GM21528 (cell line): ENCODE results near the gene ZSCAN31.
"Not testable (repeated sequence)": the region's sequence is repeated elsewhere in the genome, so short reads cannot be mapped to it uniquely, and the experiment has no call there.

Experiments used
- ATAC-seq: cut with Tn5 transposase; IDR thresholded peaks from one replicate; pipeline ENCODE4 v1.9.1; 2021; ENCODE audit warnings: mild to moderate bottlenecking, moderate library complexity; ENCODE audit not compliant: unreplicated experiment, low FRiP score

Gene ZSCAN31

DNA sequence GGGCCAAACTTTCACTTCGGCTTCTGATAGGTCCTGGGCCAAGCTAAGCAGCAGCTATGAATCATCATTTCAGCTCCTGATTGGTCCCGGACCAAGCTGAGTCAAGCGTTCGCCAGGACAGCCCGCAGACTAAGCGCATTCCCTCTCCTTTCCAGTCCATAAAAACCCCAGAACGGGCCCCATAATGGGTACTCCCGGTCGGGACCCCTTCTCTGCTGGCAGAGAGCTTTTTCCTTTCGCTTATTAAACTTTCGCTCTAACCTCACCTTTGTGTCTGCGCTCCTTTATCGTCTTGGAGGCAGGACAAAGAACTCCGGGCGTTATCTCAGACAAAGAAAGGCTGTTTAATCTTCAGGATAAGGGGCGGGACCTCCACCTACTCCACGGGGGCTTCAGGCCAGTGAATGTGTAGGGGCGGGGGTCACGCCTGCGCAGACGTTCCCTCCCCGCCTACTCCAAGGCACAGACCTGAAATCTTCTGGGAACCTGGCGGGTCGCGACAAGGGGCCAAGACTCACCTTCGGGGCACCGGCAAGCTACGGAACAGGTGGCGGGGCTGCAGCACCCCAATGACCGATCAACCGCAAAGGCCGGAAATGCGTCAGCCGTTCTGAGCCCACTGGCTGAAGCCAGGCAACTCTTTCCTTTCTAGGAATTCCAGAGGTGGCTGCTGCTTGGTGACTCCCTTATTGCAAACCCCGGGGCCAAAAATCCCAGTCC lies at the start of gene ZSCAN31:
Gene ZSCAN31, minus strand, starts transcription at position 585 of the 720 bp plus-strand sequence. CDS start 6,465 bp downstream, outside the sequence.
- peak; percentile 95 for ATAC-seq

DNA sequence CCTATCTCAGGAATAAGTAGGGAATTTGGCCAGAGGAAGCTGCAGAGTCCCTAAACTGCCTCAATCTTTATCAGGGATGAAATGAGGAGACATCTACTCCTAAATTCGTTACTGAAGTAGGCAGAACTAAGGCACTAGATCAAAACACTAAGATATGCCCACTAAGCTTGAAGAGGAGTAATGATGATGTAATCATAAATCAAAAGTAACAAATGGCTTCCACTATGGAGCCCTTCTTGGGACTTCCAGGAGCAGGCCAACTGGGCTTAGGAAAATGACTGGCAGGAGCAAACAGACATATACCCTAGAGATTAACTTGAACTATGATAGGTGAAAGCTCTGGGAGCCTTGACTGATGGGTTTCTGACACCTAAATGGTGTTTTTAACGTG lies 48.2 kb upstream of the ZSCAN31 start:
- ATAC-seq, result no peak

DNA sequence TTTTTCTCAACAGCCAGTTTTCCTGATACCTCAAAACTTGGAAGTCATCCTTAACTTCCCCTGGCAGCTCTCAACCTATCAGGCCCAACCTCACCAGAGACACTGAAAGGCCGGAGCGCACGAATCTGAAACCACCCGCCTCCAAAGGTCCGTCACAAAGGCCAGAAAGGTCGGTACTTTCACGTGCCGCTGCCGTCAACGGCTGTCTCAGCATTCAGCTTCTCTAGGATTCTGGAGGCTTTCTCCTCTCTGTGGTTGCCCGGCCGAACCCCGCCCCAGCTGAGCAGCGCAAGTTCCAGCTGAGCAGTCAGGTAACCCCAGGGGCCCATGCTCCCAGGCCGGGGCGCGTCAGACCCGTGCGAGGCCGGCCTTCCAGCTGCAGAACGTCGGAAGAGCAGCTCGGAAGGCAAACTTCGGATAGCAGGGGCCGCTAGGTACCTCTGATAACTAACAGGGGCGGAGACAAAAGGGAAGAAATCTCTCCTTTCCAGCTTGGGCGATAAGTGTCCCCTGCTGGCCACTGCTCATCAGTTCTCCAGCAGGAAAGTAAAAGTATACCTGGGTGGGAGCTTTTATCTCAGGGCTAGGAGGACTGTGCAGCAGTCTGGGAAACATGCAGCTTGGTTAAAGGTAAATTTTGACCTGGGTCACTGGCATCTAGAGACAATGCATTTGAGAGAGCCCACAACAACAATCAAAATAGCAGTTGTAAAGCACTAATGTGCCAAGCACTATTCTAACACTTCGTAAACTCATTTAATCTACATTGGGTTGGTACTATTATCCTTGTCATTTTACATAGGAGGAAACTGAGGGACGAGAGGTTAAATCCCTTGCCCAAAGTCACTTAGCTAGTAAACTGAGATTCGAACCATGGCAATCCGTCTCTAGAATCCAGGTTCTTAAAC lies 47.5 kb upstream of the ZSCAN31 start:
- ATAC-seq, result peak; percentile 93

DNA sequence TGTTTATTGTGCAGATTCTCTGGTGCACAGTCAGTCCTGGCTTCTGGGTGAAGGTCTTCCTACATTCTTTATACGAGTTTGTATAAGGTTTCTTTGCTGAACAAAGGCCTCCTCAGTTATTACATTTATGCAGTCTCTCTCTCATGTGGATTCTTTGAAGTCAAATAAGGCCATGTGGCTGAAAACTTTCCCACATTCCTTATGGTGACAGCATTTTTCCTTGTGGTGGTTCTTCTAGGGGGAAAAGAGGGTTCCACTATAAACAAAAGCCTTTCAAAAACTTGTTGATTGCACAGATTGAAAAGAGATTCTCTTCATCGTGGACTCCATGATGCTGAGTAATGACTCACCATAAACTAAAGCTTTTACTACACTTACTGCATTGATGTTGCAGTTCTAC lies 44.4 kb upstream of the ZSCAN31 start:
- ATAC-seq, result no peak

DNA sequence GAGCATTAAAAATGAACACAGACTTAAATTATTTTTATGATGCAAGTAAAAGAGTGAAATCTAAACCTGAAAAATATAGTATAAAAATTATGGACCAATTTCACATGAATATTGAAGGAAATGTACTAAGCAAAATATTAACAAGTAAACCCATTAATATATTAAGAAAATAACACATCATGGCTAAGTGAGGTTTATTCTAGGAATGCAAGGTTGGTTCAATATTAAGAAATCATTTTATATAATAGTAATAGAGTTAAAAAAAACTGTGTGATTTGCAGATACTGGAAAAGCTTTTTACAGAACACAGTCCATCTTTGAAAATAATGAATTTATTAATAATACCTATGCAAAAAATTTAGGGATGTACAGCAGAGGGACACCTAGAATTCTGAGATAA lies 42.7 kb upstream of the ZSCAN31 start:
- no peak for ATAC-seq

DNA sequence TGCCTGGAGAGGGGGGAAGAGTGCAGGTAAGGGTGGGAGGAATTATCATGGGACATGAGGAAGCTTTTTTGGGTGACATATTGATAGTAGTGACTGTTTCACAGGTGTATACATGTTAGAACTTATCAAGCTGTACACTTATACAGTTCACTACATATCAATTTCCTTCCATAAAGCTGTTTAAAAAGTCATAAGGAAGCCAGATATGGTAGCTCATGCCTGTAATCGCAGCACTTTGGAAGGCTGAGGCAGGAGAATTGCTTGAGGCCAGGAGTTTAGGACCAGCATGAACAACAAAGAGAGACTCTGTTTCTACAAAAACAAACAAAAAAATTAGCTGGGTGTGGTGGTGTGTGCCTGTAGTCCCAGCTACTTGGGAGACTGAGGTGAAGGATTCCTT lies 41.9 kb upstream of the ZSCAN31 start:
- ATAC-seq, result no peak

DNA sequence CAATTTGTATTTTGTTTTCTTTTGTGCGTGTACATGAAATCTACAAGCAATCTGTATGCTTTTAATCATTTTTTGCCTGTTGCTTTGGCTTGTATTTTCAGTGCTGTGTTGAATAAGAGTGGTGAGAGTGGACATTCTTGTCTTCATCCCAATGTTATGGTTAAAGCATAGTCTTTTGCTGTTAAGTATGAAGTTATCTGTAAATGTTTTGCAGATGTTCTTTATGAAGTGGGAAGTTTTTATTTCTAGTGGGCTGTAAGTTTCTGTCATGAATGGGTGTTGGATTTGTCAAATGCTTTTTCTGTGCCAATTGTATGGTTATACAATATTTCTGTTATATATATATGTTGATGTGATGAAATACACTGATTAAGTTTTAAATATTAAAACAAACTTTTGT lies 38.0 kb upstream of the ZSCAN31 start:
- ATAC-seq, result no peak

DNA sequence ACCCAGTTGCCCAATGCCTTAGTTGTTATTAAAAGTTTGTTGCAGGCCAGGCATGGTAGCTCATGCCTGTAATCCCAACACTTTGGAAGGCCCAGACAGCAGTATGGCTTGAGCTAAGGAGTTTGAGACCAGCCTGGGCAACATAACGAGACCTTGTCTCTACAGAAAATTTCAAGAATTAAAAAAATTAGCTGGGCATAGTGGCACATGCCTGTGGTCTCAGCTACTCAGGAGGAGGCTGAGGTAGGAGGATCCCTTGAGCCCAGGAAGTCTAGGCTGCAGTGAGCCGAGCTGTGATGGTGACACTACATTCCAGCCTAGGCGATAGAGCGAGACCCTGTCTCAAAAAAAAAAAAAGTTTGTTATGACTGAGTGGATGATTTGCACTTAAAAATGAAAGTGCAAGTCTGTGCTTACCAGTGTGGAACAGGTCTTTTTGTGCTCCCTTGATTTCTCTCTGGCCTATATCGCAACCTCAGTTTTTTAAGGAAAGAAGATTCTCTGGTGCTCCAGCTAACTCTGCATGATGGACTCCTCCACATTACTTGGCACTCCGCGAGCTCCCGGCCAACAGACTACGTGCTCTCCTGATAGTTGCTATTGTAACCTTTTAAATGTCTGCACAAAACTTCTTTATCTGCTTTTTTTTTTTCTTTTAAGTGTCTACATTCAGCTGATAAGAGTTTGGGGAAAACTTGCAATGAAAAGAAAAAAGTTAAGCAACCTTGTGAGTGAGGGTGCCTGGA lies 35.9 kb upstream of the ZSCAN31 start:
- peak; percentile 63 for ATAC-seq

DNA sequence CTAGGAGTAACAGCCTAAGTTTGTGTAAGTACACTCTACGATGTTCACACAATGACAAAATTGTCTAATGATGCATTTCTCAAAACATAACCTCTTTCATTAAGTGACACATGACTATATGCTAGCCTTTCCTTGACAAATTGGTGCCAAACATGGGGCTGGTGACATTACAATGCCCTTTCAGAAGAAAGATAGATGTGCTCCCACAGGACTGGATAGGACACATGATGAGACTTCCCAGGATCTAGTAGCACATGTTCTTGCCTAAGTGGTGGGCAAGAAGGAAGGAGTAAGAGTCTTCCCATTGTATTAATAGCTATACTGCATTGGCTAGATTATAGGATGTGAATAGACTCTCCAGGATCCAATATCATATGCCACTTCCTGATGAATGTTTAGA lies 35.3 kb upstream of the ZSCAN31 start:
- no peak for ATAC-seq

DNA sequence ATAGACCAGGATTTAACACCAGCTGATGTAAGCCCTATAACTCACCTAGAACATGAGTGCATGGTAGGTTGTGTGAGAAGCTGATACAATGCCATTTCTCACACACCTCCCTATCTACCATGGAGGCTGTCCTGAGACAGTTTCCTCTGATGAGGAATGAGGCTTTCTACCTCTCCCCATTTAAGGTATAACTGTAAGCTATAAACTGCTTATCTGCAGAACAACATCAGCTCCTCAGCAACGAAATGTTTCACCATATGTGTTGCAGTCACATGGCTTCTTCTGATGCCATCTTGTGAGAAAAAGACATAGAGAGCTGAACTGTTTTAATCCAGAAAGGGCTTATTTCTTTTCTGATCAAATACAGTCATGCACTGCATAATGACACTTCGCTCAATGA lies 34.5 kb upstream of the ZSCAN31 start:
- no peak for ATAC-seq

DNA sequence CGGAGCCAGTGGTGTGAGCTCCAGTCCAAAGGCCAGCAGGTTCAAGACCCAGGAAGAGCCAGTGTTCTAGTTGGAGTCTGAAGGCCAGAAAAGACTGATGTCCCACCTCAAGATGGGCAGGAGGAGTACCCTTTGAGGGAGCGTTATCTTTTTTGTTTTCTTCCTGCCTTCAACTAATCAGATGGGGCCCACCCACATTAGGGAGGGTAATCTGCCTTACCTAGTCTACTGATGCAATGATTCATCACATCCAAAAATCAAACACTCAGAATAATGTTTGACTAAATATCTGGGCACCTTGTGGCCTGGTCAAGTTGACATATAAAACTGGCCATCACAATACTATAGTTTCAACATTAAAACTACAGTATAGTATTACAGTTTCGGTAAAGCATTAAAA lies 33.5 kb upstream of the ZSCAN31 start:
- no peak for ATAC-seq

DNA sequence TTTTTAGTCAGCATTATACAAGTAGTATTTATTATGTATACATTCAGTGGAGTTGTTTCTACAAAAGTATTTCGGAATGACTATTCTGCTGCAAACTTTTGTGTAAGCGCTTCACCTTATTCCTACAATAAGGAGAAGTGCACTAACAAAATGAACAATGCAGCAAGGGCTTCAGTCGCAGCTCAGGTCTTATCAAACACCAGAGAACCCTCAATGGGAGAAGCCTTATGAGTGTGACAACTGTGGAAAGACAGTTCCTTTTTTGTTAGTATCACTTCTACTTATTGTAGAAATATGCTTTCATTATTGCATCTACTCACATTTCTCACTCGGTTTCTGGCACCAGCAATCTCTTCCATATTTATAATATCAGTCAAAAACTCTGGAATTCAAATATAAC lies 32.6 kb upstream of the ZSCAN31 start:
- no peak for ATAC-seq

DNA sequence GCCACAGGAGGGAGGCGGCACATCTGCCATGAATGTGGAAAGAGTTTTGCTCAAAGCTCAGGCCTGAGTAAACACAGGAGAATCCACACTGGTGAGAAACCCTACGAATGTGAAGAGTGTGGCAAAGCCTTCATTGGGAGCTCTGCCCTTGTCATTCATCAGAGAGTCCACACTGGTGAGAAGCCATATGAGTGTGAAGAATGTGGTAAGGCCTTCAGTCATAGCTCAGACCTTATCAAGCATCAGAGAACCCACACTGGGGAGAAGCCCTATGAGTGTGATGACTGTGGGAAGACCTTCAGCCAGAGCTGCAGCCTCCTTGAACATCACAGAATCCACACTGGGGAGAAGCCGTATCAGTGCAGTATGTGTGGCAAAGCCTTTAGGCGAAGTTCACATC lies 29.6 kb upstream of the ZSCAN31 start:
- ATAC-seq, result not testable (repeated sequence)

DNA sequence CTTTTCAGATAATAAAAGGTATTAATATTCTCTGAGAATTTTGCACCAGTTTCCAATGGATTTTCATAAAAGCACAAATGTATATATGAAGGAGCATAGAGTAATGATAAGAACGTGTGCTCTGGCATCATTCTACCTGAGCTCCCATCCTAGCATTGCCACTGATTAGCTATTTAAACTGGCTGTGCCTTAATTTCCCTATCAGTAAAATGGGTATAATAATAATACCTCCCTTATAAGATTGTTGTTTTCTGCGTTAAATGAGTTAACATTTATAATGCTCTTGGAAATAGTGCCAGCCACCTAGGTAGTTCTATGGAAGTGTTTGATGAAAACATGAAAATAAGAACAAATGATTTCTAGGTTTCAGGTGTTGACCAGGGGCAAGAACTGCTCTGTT lies 25.0 kb upstream of the ZSCAN31 start:
- no peak for ATAC-seq

DNA sequence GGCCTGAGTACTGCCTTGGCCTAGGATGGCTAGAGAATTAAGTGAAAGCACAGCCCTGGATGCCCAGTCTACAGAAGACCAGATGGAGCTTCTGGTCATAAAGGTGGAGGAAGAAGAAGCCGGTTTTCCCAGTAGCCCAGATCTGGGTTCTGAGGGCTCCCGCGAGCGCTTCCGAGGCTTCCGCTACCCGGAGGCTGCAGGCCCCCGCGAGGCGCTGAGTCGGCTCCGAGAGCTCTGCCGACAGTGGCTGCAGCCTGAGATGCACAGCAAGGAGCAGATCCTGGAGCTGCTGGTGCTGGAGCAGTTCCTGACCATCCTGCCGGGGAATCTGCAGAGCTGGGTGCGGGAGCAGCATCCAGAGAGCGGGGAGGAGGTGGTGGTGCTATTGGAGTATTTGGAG lies 23.6 kb upstream of the ZSCAN31 start:
- not testable (repeated sequence) for ATAC-seq

DNA sequence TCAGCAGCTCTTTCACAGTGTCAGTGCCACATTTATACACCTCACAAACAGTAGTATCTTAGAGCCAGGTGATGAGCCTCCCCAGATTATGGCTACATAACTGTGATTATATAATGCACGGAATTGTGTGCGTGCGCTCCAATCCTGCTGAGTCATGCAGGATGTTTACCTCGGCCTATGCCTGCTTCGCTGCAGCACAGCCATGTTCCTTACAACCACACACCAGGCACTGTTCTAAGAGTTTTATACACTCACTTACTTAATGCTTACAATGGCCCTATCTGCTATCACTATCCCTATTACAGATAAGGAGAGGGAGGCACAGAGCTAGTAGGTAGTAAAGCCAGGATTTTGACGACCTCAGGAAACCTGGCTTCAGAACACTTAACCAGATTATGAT lies 21.1 kb upstream of the ZSCAN31 start:
- ATAC-seq, result no peak

DNA sequence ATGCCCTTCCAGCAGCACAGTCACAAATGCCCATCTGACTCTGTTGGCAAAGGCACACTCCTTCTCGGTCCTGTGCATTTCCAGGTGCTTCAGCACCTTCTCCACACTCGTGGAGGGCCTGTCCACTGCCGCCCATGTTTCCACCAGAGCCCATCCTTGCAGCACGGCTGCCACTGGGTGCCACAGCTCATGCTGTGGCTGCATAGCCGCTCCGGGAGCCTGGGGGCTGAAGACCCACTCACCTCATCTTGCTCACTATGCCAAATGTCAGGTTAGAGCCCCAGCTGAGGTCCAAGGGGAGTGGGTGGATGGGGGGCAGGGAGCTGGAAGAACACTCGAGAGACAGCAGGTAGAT lies 20.7 kb upstream of the ZSCAN31 start:
- ATAC-seq, result no peak

DNA sequence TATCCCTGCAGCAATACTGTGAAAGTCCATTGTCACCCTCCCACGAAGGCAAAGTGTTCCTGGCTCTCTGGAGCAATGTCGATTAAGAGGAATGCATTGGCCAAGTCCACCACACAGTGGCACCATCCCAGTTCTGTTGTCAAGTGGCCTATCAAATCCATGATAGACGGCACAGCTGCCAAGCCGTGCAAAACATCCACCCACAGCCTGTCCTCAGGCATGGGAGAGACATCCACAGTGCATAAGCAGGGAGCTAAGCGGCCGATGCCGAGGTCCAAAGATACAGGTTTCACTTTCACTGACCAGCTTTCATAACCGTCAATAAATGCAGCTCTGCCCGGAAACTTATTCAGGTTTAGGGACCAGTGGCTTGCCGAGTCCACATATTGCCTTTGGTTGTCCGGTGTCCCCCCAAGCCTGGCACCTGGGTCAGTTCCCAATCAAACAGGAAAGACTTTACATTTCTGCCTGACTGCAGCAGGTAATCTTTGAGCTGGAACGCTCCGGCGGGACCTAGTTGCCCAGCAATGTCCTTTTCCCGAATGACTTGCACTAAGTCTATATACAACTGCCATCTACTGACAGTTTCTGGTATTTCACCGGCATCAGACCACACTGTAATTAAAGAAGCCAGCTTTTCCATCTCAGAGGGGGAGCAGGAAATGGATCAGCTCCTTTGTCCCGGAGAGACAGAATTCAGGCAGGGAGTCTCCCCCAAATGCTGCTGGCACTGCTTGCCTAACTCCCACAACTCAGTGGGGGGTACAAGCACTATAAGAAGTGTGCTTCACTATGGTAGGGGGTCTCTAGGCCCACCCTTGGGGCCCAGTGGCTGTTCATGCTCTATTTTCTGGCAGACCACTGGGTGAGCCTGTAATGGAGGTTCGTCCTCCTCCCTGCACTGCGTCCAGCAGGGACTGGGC lies 20.1 kb upstream of the ZSCAN31 start:
- peak; percentile 67 for ATAC-seq

DNA sequence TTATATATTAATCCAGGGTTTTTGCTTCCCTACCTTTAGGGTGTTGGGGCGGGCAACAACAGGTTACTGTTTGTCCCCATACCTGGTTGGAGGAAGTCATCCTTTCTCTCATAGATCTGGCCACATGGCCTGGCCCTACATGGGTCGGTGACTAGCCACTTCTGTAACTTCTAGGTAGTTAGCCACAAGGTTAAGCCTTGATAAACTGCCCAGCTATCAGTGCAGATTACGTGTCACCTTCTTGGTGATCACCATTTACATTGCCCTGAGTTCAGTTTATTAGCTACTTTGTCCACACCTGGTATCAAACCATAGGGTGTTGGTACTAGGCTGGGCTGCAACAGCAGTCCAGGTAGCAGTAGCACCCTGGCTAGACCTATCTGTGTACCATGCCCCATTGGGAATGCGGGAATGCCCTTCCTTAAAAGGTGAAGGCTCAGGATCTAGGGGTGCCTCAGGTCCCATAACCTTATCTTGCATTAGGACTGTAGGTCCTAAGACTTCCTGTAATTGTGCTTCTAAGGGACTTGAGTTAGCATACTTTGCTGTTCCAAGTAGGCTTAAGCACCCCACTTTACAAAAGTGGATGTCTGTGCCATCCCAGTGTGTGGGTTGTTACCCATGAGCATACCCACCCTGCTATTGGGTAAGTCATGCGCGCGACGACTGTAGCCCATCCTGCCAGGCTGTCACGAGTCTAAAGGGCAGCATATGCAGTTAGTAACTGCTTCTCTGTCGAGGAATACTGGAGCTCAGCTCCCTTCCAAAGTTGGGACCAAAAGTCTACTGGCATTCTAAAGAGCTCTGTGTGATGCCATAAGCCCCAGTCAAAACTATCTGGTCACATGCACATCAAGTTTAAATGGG lies 19.0 kb upstream of the ZSCAN31 start:
- ATAC-seq, result no peak
